ENCODE measurements around the gene PRSS38.

PRSS38 gene

GRCh38 chr1:227849251-227849650, 33.8 kb downstream of the PRSS38 start:
- DNase-seq, result no peak
- no peak overlapping the region for H3K27ac ChIP-seq
- H3K36me3 ChIP-seq, result no peaks in the 10 kb centered on the region
- H3K27me3 ChIP-seq, result peaks cover 0 to 9% of the 10 kb centered on the region in 2 donors
- no peak overlapping the region for H3K4me3 ChIP-seq
- TF ChIP-seq CTCF (IDR thresholded peaks at IDR 0.05), result no peak
- intact Hi-C loops (cut with DNase I; ENCODE audit: low total_unique reads), result no loop called here
- no peaks in the 10 kb centered on the region for H3K9me3 ChIP-seq
- H3K4me1 ChIP-seq, result no peaks in the 10 kb centered on the region

DNA sequence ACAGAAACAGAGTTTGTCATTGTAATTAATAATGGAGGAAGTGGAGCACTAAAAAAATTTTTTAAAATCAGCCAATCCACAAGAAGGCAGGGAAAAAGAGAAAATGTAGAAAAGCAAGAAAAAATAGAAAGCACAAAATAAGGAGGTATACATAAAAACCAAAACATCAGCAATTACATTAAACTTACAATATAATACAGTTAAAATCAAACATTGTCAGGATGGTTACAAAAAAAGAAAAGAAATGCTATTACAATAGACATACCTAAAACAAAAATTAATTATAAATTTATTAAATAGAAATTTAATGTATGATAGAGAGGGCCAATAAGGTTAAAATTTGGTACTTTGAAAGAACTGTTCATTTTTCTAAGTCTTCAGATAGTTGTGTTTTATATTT, 38.7 kb downstream of the PRSS38 start:
- TF ChIP-seq CTCF (IDR thresholded peaks at IDR 0.05), result no peak
- H3K27me3 ChIP-seq, result peaks cover 0 to 12% of the 10 kb centered on the region in 2 donors
- no peak overlapping the region for H3K27ac ChIP-seq
- H3K9me3 ChIP-seq, result no peaks in the 10 kb centered on the region
- H3K4me3 ChIP-seq, result no peak overlapping the region
- H3K36me3 ChIP-seq, result no peaks in the 10 kb centered on the region
- DNase-seq, result no peak
- no peaks in the 10 kb centered on the region for H3K4me1 ChIP-seq
- intact Hi-C loops (cut with DNase I; ENCODE audit: low total_unique reads), result no loop called here

GRCh38 chr1:227855687-227856086, 40.2 kb downstream of the PRSS38 start:
- peaks cover 0 to 23% of the 10 kb centered on the region in 2 donors for H3K27me3 ChIP-seq
- H3K27ac ChIP-seq, result no peak overlapping the region
- no peaks in the 10 kb centered on the region for H3K36me3 ChIP-seq
- intact Hi-C loops (cut with DNase I; ENCODE audit: low total_unique reads), result loop anchor here (1.0 kb wide), 1 partner anchor 47 kb away; no protein-coding TSS in a partner anchor
- H3K9me3 ChIP-seq, result no peaks in the 10 kb centered on the region
- no peaks in the 10 kb centered on the region for H3K4me1 ChIP-seq
- DNase-seq, result no peak
- H3K4me3 ChIP-seq, result no peak overlapping the region
- TF ChIP-seq CTCF (IDR thresholded peaks at IDR 0.05), result no peak

GRCh38 chr1:227856147-227856858, 40.8 kb downstream of the PRSS38 start:
- Histone ChIP-seq H3K27ac (no peak overlapping the region), H3K4me3 (no peak overlapping the region), H3K4me1 (no peaks in the 10 kb centered on the region), H3K27me3 (peaks cover 0 to 23% of the 10 kb centered on the region in 2 donors), H3K36me3 (no peaks in the 10 kb centered on the region), H3K9me3 (no peaks in the 10 kb centered on the region)
- no peak for TF ChIP-seq CTCF (IDR thresholded peaks at IDR 0.05)
- no peak for DNase-seq
- intact Hi-C loops (cut with DNase I; ENCODE audit: low total_unique reads), result loop anchor here (1.0 kb wide), 1 partner anchor 48 kb away; no protein-coding TSS in a partner anchor

- no peak for TF ChIP-seq CTCF (IDR thresholded peaks at IDR 0.05)
- no peak for DNase-seq
- Histone ChIP-seq H3K4me1 (peaks cover 0 to 3% (median 0%) of the 10 kb centered on the region in 4 donors), H3K4me3 (no peak overlapping the region), H3K27me3 (peaks cover 0 to 8% of the 10 kb centered on the region in 2 donors), H3K36me3 (no peaks in the 10 kb centered on the region), H3K27ac (no peak overlapping the region), H3K9me3 (peaks cover 0 to 13% (median 5%) of the 10 kb centered on the region in 3 donors)
- intact Hi-C loops (cut with DNase I; ENCODE audit: low total_unique reads), result no loop called here
Measured at GRCh38 chr1:227864882-227865281, 49.4 kb downstream of the PRSS38 start.
